GM21619 (cell line): ENCODE results near the gene NIF3L1.

Source experiments
- ATAC-seq: cut with Tn5 transposase; IDR thresholded peaks from one replicate; pipeline ENCODE4 v1.9.1; 2021; ENCODE audit not compliant: unreplicated experiment

NIF3L1 gene, protein sequence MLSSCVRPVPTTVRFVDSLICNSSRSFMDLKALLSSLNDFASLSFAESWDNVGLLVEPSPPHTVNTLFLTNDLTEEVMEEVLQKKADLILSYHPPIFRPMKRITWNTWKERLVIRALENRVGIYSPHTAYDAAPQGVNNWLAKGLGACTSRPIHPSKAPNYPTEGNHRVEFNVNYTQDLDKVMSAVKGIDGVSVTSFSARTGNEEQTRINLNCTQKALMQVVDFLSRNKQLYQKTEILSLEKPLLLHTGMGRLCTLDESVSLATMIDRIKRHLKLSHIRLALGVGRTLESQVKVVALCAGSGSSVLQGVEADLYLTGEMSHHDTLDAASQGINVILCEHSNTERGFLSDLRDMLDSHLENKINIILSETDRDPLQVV

DNA sequence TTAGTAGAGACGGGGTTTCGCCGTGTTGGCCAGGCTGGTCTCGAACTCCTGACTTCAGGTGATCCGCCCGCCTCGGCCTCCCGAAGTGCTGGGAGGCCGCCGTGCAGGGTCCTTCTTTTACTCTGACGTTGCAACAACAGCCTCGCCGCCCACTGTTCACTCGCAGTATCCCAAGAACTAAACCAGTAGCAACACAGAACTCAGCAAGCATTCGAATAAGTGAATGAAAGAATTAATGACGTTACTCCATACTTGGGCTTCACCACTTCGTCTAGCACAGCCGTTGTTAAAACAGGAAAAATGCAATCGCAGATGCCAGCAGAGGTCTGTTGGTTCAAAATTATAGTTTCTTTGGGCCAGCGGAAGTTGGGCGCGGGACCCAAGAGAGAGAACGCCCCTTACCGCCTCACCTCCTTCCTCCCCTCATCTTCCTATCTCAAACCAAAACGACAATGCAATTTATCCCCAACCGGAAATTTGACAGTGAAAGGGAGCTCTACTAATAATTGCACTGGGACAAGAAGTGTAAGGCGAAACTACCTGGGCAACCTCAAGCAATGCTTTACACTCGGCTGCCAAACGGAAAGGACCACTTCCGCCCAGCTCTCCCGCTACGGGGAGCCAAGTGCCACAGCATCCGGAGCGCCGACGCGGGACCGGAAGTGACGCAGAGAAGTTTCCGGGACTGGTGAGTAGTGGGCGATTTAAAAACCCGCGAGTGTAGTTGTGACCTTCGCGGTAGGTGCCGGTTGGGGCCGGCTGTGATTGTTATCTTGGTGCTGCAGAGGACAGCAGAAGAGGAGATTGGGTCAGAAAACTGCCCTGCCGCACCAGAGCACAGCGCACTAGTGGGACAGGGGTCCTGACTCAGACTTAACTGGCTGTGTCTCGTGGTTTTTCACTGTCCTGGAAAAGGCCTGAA lies at the start of gene NIF3L1, which contains the start of gene PPIL3:
TSS of gene NIF3L1 (plus strand) at position 668 of the 922 bp plus-strand sequence. CDS start 2,573 bp downstream, outside the sequence.
TSS of gene PPIL3 (minus strand) at position 374 of the 922 bp plus-strand sequence. CDS start 1,462 bp downstream, outside the sequence.
- ATAC-seq: peak; percentile 86

GRCh38 chr2:200839513-200839912 lies 49.7 kb upstream of the NIF3L1 start:
- no peak for ATAC-seq

DNA sequence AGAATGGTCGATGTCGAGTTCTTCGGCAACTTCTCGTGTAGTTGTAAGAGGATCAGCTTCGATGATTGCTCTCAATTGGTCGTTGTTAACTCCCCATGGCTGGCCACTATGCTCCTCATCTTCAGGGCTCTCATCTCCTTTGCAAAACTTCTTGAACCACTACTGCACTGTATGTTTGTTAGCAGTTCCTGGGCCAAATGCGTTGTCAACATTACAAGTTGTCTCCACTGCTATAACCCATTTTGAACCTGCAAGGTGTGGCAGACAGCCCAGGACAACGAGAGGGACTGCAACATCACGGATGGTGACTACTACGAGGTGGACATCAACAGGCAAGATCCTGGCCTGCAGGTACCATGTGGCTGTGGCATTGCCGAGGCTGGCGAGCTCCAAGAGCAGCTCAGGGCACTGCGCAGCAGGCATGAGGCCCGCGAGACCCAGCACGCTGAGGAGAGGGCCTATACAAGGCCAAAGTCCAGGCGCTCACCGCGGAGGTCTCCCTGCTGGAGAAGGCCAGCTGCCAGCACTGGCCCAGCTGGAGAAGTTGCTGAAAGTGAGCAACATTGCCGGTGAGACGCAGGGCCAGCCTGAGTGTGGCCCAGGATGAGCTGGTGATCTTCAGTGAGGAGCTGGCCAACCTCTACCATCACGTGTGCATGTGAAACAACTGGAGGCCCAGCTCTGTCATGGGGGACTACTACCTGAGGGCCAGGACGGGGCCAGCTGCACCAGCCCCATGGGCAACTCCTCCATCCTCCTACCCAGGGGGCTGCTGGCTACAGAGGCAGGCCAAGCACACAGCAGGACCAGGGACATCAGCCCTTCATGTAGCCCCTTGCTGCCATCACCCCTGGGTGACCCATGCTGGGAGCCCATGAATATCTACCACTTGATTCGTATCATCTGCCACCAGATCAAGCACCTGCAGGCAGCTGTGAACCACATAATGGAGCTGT lies 44.9 kb upstream of the NIF3L1 start:
- no peak for ATAC-seq

- no peak for ATAC-seq
Measured at GRCh38 chr2:200845194-200845593, 44.0 kb upstream of the NIF3L1 start.

- ATAC-seq: no peak
Measured at GRCh38 chr2:200845669-200846325, 43.4 kb upstream of the NIF3L1 start.

GRCh38 chr2:200847269-200847668 lies 41.9 kb upstream of the NIF3L1 start:
- ATAC-seq: no peak

- ATAC-seq: no peak
Measured at GRCh38 chr2:200847939-200848338, 41.2 kb upstream of the NIF3L1 start.

GRCh38 chr2:200850512-200851256 lies 38.5 kb upstream of the NIF3L1 start:
- ATAC-seq: no peak

GRCh38 chr2:200851398-200852248 lies 37.5 kb upstream of the NIF3L1 start:
- ATAC-seq: no peak

DNA sequence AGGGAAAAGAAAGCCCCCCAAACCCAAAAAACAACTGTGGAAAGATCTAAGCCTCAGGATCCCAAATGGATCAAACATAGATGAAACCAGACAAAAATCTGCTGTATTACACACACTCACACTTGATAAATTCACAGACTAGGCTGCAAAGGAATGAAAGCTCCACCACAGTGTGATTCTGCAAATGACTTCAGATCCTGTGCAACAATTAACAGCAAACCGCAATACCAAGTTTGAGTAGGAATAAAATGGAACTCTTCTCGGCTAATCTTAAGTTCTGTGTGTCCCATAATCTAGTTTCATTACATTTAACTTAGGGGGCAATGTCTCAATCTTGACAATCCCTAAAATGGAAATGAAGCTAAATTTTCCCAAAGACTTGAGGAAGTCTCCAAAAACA lies 36.6 kb upstream of the NIF3L1 start:
- no peak for ATAC-seq

- no peak for ATAC-seq
Measured at GRCh38 chr2:200856806-200857205, 32.4 kb upstream of the NIF3L1 start.

DNA sequence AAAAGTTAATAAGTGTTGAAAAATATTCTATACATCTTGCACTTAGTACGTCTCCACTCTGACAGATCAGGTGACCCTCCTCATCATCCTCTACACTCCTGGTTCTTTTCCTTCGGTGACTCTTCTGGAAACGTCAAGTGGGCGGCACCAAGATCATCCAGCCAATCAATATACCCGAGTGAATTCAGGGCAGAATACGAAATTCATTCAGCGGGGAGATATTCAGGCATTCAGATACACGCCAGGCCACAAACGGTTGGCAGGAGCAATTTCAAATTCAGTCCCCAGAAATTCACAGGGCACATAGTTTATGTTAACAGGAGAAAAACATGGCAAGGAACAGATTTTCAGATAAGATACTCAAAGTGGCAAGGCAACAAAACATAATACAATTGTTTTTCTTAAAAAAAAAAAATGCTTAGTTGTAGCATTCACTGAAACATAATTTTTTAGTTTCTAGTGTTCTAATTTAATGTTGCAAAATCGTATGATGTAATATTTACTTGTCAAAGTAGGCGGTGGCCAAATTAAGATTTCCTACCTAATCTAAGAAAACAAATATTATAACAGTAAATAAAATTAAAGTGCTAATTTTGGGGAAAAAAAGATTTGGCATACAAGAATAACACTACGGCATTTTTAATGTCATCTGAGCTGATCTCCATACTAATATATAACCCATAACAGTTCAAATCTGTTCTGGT lies 28.9 kb upstream of the NIF3L1 start:
- no peak for ATAC-seq

- no peak for ATAC-seq
Measured at GRCh38 chr2:200861617-200862155, 27.5 kb upstream of the NIF3L1 start.

DNA sequence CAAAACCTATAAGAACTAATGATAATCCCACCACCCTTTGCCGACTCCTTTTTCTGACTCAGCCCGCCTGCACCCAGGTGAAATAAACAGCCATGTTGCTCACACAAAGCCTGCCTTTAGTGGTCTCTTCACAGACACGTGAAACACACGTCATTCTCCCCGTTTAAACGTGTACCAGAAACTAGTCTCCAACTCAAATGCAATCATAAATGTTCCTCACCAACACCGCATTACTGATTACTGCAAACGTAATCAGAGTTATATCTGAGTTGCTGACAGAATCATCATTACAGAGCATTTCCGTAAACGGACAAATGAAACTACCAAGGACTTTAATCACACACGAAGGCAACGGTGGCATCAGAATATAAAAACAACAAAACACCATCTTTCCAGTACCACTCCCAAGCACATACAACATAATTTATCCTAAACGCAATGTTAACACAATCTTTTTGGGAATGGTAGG lies 26.6 kb upstream of the NIF3L1 start:
- no peak for ATAC-seq

DNA sequence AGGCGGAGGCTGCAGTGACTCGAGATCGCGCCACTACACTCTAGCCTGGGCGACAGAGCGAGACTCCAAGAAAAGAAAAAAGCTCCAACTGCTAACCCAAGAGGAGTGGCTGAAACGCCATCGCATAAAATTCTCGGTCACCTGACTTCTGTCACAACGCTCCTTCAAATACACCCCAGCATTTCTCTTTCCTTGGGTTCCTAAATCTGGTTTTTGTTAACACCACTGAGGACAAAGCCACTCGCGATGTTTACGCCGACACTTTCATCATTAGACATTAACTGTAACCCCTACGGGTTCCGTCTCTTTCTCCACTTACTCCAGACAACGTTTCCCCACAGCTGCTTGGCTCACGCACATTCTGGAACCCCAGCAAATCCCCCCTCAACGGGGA lies 25.4 kb upstream of the NIF3L1 start:
- ATAC-seq: peak; percentile 5

DNA sequence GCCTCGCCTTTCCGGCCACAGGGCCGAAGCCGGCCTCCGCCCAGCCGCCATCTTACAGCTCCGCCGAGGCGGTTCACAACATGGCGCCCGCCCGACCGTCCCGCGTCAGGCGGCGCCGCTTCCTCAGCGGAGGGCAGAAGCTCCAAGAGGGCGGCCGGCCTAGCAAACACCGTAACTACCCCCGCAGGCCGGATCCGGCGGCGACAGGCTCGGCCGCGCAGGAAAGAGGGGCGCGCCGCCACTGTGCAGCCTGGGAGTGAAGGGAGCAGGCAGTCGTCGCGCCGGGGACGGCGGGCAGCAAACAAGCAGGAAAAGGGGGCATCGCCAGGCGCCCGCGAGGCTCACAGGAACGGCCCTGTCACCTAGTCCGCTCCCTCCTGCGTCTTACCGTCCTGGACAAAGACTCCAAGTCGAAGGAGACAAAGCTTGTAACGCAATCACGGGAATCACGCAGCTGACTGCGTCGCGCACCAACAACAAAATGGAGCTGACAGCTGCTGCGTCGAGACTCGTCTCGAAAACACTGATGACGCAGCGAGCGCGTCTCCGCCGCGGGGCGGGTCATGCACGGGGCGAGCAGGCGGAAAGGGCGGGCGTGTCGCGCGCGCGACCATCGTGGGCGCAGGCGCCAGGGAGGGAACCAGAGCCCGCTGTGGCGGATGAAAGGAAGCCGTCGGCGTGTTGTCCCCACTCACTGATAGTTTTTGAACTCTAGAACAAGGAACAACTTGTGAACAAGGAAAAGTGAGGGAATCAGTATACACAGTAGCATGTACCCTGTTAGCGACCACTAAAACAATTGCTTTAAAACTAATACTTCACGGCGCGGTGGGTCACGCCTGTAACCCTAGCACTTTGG lies 24.8 kb upstream of the NIF3L1 start, which contains the start of gene CLK1:
TSS of gene CLK1 (minus strand) at position 483 of the 859 bp plus-strand sequence. CDS start 2,796 bp downstream, outside the sequence.
- peak; percentile 78 for ATAC-seq
